ENCODE results near the gene IQSEC1. TPM values are rescaled to one million over a fixed set of nuclear protein-coding genes. Genes with fewer than 3 reads are reported as not detected.
A peak's percentile ranks its signal among the peaks of the same experiment; 100 is the strongest.

The IQSEC1 gene
- total and polyA plus RNA-seq, 10 of the 15 experiments (the other 5 are each of a cell fraction or from before 2014, with no cell fraction given): 0.92 to 55.2 (median 8.5) TPM

DNA sequence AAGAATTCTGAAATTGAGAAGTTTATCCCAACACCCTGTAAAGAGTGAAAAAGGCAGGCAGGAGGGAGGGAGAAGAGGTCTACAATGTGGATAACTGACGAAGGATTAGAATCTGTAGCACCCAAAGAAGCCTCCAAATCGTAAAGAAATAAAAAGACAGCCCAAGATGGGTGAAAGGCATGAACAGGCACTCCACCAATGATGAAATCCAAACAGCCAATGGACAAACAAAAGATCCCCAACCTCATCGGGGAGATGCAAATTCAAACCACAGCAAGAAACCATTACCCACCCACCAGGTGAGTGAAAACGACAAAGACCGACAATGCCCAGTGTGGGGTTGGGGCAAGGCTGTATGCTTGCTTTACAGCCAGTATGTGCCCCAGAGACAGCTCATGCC, 85.6 kb downstream of the IQSEC1 start:
- peaks cover 2 to 4% of the 10 kb centered on the region in 2 experiments; a peak in 2 of 4 replicates for H3K36me3 ChIP-seq (ENCODE audit: control insufficient read depth in 2 of 2, insufficient read depth in 2 of 2, low read length in 1 of 2)
- ChIA-PET POLR2A (interaction anchor here (1.3 kb wide), 1 partner anchor 11 kb away, joined by 3 read pairs; no protein-coding TSS in a partner anchor), SMC1A (ENCODE audit: uncharacterized antibody, unreplicated experiment) (interaction anchor here (0.9 to 2.0 kb wide), 3 partner anchors 8 to 48 kb away, joined by 3 to 5 read pairs (median 3); no protein-coding TSS in a partner anchor), CTCF (interaction anchor here (0.6 to 6.6 kb wide), 4 partner anchors 7 to 175 kb away, joined by 3 to 44 read pairs (median 6); no protein-coding TSS in a partner anchor), RAD21 (ENCODE audit: unreplicated experiment) (no interaction called here)
- DNase-seq (ENCODE audit: low read depth, low spot score) (no peak), ATAC-seq (no peak), FAIRE-seq (no peak)
- WGBS (ENCODE audit: insufficient coverage, insufficient replicate concordance, low lambda C conversion rate, missing lambda C conversion rate): 65% methylated on average over 5 of the region's 5 CpGs
- no peaks in the 10 kb centered on the region for H3K27me3 ChIP-seq (replicated peaks in 1 of 2; ENCODE audit: control insufficient read depth in 2 of 2, insufficient read depth in 2 of 2, low read length in 1 of 2)
- peaks cover 39% of the 10 kb centered on the region for H3K79me2 ChIP-seq (ENCODE audit: control insufficient read depth, insufficient read depth, low read length)
- no peak overlapping the region for H3K27ac ChIP-seq (ENCODE audit: control insufficient read depth, insufficient read depth)
- peaks cover 3% of the 10 kb centered on the region for H4K20me1 ChIP-seq (ENCODE audit: control insufficient read depth, insufficient read depth)
- H3K4me1 ChIP-seq (ENCODE audit: control insufficient read depth, insufficient read depth, low read length): peaks cover 24% of the 10 kb centered on the region
- H3K9ac ChIP-seq (ENCODE audit: control insufficient read depth, insufficient read depth, low read length): no peak overlapping the region
- no peak overlapping the region for H2AFZ ChIP-seq (ENCODE audit: control insufficient read depth, low read depth, low read length)
- TF ChIP-seq POU2F2 (IDR thresholded peaks at IDR 0.05; ENCODE audit: borderline replicate concordance, low read depth, low read length): peak; percentile 56; the same call in 1 of the 3 replicates
- TF ChIP-seq FOXM1 (IDR thresholded peaks at IDR 0.05; ENCODE audit: low read depth, low read length): no peak
- no peak for TF ChIP-seq KDM1A (IDR thresholded peaks at IDR 0.05; ENCODE audit: borderline replicate concordance)
- TF ChIP-seq, protein P1, sequence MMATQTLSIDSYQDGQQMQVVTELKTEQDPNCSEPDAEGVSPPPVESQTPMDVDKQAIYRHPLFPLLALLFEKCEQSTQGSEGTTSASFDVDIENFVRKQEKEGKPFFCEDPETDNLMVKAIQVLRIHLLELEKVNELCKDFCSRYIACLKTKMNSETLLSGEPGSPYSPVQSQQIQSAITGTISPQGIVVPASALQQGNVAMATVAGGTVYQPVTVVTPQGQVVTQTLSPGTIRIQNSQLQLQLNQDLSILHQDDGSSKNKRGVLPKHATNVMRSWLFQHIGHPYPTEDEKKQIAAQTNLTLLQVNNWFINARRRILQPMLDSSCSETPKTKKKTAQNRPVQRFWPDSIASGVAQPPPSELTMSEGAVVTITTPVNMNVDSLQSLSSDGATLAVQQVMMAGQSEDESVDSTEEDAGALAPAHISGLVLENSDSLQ (IDR thresholded peaks at IDR 0.05): no peak
- TF ChIP-seq ZSCAN29 (IDR thresholded peaks at IDR 0.05): no peak
- no peak for TF ChIP-seq NRF1 (conservative IDR thresholded peaks at IDR 0.05; ENCODE audit: low read depth, low read length)
- H3K4me3 ChIP-seq: no peak overlapping the region
- no TSS peak for BruUV-seq (replicated peaks)
- H3K9me3 ChIP-seq (replicated peaks; ENCODE audit: control insufficient read depth, insufficient read depth, low read length): peaks cover 2% of the 10 kb centered on the region; the same call in 1 of the 3 replicates
- H3K4me2 ChIP-seq (ENCODE audit: control insufficient read depth, insufficient read depth): no peak overlapping the region
- intact Hi-C loops (cut with micrococcal nuclease; ENCODE audit: unreplicated experiment) (loop anchor here (10.0 kb wide), 1 partner anchor 123 kb away; no protein-coding TSS in a partner anchor), in situ Hi-C loops (cut with MboI) (no loop called here)

Measured in GM12878 (cell line).